HepG2 (cell line): ENCODE results near the gene COX14. TPM values are rescaled to one million over a fixed set of nuclear protein-coding genes. Genes with fewer than 3 reads are reported as not detected.

Experiments
- ARID5B ChIP-seq: IDR thresholded peaks from 2 replicates; pipeline ENCODE4 v1.4.0; 2020; ENCODE audit warnings: mild to moderate bottlenecking, missing genetic modification reagents
- ETV6 ChIP-seq: sonication (generic); formaldehyde crosslinking; conservative IDR thresholded peaks from 2 replicates; pipeline ENCODE4 v1.4.0; 2020; ENCODE audit warnings: missing genetic modification reagents
- HMGXB4 ChIP-seq, 2 experiments: sonication (generic) in 1 of 2; formaldehyde crosslinking in 1 of 2; IDR thresholded peaks; 2 replicates each; pipeline versions ENCODE4 v1.4.0 to v1.6.1; 2018 to 2020; ENCODE audit warnings: missing genetic modification reagents in 2 of 2, borderline replicate concordance in 1 of 2, low read depth in 1 of 2, mild to moderate bottlenecking in 1 of 2, missing biosample characterization in 1 of 2
- HNF4G ChIP-seq, 2 experiments: sonication (generic) in 1 of 2; formaldehyde crosslinking in 1 of 2; IDR thresholded peaks; 2 replicates each; pipeline versions ENCODE4 v1.4.0 to v1.6.1; 2011 to 2020; ENCODE audit warnings: borderline replicate concordance in 2 of 2, low read depth in 2 of 2, mild to moderate bottlenecking in 2 of 2, low read length in 1 of 2, missing genetic modification reagents in 1 of 2, moderate library complexity in 1 of 2
- MTA3 ChIP-seq: sonication (generic); formaldehyde crosslinking; IDR thresholded peaks from 2 replicates; pipeline ENCODE4 v1.4.0; 2020; ENCODE audit warnings: missing genetic modification reagents
- PAXIP1 ChIP-seq: sonication (generic); formaldehyde crosslinking; conservative IDR thresholded peaks from 2 replicates; pipeline ENCODE4 v1.4.0; 2020; ENCODE audit warnings: mild to moderate bottlenecking, missing genetic modification reagents, moderate library complexity
- SETDB1 ChIP-seq: sonication (generic); formaldehyde crosslinking; IDR thresholded peaks from 2 replicates; pipeline ENCODE4 v1.5.1; 2020; ENCODE audit warnings: missing genetic modification reagents, mild to moderate bottlenecking, borderline replicate concordance
- ZNF484 ChIP-seq: sonication (generic); formaldehyde crosslinking; IDR thresholded peaks from 2 replicates; pipeline ENCODE4 v1.5.1; 2020; ENCODE audit warnings: mild to moderate bottlenecking, low read depth, missing genetic modification reagents, borderline replicate concordance
- ZNF792 ChIP-seq: IDR thresholded peaks from 2 replicates; pipeline ENCODE4 v1.6.1; 2016
- ZNF891 ChIP-seq: sonication (generic); formaldehyde crosslinking; IDR thresholded peaks from 2 replicates; pipeline ENCODE4 v1.5.0; 2020; ENCODE audit warnings: mild to moderate bottlenecking, missing genetic modification reagents
- ZSCAN25 ChIP-seq: sonication (generic); formaldehyde crosslinking; IDR thresholded peaks from 2 replicates; pipeline ENCODE4 v1.8.0; 2022; ENCODE audit warnings: mild to moderate bottlenecking, missing genetic modification reagents
- polyA plus RNA-seq, 8 experiments: library from polyadenylated mRNA; depleted of rRNA in 3 of 8; stranded (reverse) in 7 of 8; unstranded in 1 of 8; fragments of >200 nt; fragmentation: Illumina TruSeq in 4 of 8; extraction: Trizol in 4 of 8; gene quantifications; 2 replicates each; pipeline versions ENCODE4 v1.2.1 to v1.2.3, GENCODE V29; 2011 to 2016; ENCODE audit warnings: low read depth in 4 of 8, missing spikeins in 1 of 8, mixed read lengths in 1 of 8; ENCODE audit not compliant: insufficient read depth in 1 of 8
- total RNA-seq, 5 experiments: library from RNA; depleted of rRNA; stranded (reverse); fragments of >200 nt; fragmentation: Illumina TruSeq; extraction: Trizol; gene quantifications; 2 replicates each; pipeline ENCODE4 v1.2.3, GENCODE V29; 2016; ENCODE audit warnings: low read depth in 1 of 5

COX14 gene
- total and polyA plus RNA-seq, 2 of the 13 experiments (the other 11 are each of a cell fraction or from before 2014, with no cell fraction given), result 53.0 to 71.6 TPM

GRCh38 chr12:50082644-50083043 is 29.4 kb upstream of the COX14 start (continued):
- TF ChIP-seq SETDB1 (no peak), HMGXB4 (CRISPR knock-in tag; IDR thresholded peaks at IDR 0.05; ENCODE audit: borderline replicate concordance in 1 of 2, low read depth in 1 of 2) (peak in 1 of 2 experiments; percentile 71; a peak in 1 of 4 replicates), MTA3 (CRISPR knock-in tag) (no peak), ZNF891 (CRISPR knock-in tag) (no peak), ZNF484 (no peak), HNF4G (IDR thresholded peaks at IDR 0.05; ENCODE audit: borderline replicate concordance, low read depth, low read length) (peak; percentile 90; the same call in 1 of the 2 replicates), HNF4G (CRISPR knock-in tag; IDR thresholded peaks at IDR 0.05; ENCODE audit: borderline replicate concordance, low read depth) (peak; percentile 83; the same call in 1 of the 2 replicates), PAXIP1 (peak; percentile 92), ARID5B (CRISPR knock-in tag) (peak; percentile 88), ZSCAN25 (CRISPR knock-in tag) (peak; percentile 81), ETV6 (CRISPR knock-in tag) (no peak), ZNF792 (CRISPR knock-in tag) (peak; percentile 43; the same call in 1 of the 2 replicates)
